Measurements from ENCODE around the gene GOLGA6L4. TPM values are rescaled to one million over a fixed set of nuclear protein-coding genes. Genes with fewer than 3 reads are reported as not detected.
A peak's percentile ranks its signal among the peaks of the same experiment; 100 is the strongest.
"Not testable (repeated sequence)": the region's sequence is repeated elsewhere in the genome, so short reads cannot be mapped to it uniquely, and the experiment has no call there.

Gene GOLGA6L4, protein sequence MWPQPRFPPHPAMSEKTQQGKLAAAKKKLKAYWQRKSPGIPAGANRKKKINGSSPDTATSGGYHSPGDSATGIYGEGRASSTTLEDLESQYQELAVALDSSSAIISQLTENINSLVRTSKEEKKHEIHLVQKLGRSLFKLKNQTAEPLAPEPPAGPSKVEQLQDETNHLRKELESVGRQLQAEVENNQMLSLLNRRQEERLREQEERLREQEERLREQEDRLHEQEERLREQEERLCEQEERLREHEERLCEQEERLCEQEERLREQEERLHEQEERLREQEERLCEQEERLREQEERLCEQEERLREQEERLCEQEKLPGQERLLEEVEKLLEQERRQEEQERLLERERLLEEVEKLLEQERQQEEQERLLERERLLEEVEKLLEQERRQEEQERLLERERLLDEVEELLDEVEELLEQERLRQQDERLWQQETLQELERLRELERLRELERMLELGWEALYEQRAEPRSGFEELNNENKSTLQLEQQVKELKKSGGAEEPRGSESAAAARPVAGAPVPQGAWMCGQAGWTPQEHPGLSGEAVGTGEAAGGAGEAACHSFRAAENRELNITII
- 1 to 10 TPM in 2 of 6 experiments, under 1 TPM in 4; 0.55 to 1.3 (median 0.86) TPM for total RNA-seq (2021; fragmentation: NEBNext Ultra II Directional; extraction: Animal tissue kit (Norgen Biotek cat#: 25700))
- long read RNA-seq, result 0 reads

DNA sequence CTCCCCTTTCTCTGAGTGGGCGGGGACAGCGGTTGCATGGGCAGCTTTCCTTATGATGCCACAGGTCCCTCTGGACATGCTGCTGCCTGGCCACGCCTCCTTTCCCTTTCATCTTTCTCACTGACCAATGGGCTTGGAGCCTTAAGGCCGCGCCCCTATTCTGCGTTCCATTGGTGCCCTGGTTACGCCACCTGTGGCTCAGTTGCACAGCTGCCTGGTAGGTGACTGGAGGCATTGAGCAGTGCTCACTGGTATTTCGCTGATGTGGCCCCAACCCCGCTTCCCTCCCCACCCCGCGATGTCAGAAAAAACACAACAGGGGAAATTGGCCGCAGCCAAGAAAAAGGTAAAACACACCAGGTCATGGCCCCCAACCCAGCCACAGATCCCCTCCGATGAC is at the start of gene GOLGA6L4:
GOLGA6L4 (plus strand) TSS at position 201 of the 400 bp plus-strand sequence; CDS start at position 263, 62 bp downstream.
- H3K36me3 Mint-ChIP-seq (ENCODE audit: low read depth); H3K4me1 Mint-ChIP-seq (ENCODE audit: low read depth); DNase-seq; H3K27me3 Mint-ChIP-seq (ENCODE audit: insufficient read depth); H3K4me3 Mint-ChIP-seq; H3K9me3 Mint-ChIP-seq; H3K27ac Mint-ChIP-seq: not testable (repeated sequence)

DNA sequence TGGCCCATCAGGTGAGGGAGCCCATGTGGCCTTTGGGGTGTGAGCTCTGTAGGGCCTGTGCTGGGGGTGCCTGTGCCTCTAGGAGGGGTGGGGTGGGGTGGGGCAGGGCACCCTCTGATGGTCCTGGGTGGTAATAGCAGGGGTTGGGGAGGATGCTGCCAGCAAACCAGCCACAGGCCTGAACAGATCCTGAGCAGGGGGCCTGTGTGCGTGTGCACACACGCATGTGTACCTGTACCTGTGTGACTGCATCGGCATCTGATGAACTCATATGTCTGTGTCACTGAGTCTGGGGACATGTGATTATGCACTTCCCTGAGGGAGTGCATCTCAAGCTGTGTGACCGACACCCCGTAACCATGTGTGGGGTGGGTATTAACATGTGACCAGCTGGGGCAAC is 42.6 kb upstream of the GOLGA6L4 start:
- not testable (repeated sequence) for H3K27me3 Mint-ChIP-seq (ENCODE audit: insufficient read depth); H3K4me3 Mint-ChIP-seq; H3K27ac Mint-ChIP-seq; DNase-seq; H3K4me1 Mint-ChIP-seq (ENCODE audit: low read depth); H3K9me3 Mint-ChIP-seq; H3K36me3 Mint-ChIP-seq (ENCODE audit: low read depth)

DNA sequence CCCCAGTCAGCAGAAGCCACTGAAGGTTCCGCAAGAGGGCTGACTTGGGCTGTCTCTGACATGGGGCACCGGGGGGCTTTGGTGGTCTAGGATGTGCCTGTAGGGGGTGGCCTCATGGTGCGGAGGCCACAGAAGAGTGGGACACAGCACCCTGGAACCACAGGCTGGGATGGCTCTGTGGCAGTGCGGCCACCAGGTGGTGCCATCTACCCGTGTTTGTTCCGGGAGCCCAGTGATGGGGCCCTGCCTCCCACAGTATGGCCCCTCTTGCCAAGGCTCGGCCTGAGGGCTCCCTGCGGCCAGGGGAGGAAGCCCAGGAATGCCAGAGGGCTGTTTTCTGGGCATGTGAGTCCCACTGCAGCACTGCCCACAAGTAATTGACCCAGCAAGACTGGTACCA is 40.0 kb upstream of the GOLGA6L4 start:
- not testable (repeated sequence) for H3K4me1 Mint-ChIP-seq (ENCODE audit: low read depth); H3K27me3 Mint-ChIP-seq (ENCODE audit: insufficient read depth); H3K36me3 Mint-ChIP-seq (ENCODE audit: low read depth); DNase-seq; H3K27ac Mint-ChIP-seq; H3K4me3 Mint-ChIP-seq; H3K9me3 Mint-ChIP-seq

DNA sequence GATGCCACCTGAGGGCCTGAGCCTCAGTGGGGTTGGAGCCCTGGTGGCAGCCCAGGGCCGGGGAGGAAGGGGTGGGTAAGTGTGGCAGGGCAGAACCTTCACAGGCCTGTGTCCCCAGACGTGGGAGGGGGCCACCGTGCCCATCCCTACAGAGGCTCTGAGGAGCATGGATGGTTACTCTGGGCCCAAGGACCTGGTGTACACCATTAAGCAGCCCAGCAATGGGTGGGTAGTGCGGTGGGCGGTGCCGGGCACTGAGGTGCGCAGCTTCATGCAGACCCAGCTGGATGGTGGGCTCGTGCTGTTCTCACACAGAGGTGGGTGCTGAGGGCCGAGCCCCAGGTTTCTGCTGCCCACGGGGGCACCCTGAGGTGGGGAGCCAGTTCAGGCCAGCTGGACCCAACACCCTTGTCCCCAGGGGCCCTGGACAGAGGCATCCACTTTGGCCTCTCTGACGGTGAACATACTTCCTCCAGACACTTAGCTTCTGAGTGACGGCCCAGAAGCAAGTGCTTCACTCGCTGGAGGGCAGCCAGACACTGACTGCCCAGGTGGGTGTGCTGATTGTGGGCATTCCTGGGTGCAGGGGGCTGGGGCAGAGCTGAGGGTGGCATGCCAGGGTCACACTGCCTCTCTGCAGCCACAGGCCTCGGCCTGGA is 38.9 kb upstream of the GOLGA6L4 start:
- not testable (repeated sequence) for H3K9me3 Mint-ChIP-seq; H3K27ac Mint-ChIP-seq; H3K4me3 Mint-ChIP-seq; H3K27me3 Mint-ChIP-seq (ENCODE audit: insufficient read depth); H3K4me1 Mint-ChIP-seq (ENCODE audit: low read depth); H3K36me3 Mint-ChIP-seq (ENCODE audit: low read depth); DNase-seq

DNA sequence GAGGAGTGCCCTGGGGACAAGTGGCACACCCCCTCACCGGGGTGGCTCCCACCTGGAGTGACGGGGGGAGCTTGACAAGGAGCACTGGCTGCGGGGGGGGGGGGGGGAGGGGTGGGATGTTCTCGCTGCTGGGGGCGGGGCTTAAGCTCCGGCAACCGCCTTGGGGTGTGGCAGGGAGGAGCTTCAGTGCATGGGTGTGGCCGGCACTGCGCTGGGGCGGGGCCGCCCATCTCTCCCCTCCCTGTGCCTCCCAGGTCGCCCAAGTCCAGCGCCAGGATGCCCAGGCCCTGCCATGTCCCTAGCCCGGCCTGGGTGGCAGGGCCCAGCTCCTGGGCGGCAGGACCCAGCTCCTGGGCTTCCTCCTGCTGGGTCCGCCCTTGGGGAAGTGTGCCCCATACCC is 35.7 kb upstream of the GOLGA6L4 start:
- DNase-seq; H3K36me3 Mint-ChIP-seq (ENCODE audit: low read depth); H3K4me1 Mint-ChIP-seq (ENCODE audit: low read depth); H3K9me3 Mint-ChIP-seq; H3K27ac Mint-ChIP-seq; H3K4me3 Mint-ChIP-seq; H3K27me3 Mint-ChIP-seq (ENCODE audit: insufficient read depth): not testable (repeated sequence)

DNA sequence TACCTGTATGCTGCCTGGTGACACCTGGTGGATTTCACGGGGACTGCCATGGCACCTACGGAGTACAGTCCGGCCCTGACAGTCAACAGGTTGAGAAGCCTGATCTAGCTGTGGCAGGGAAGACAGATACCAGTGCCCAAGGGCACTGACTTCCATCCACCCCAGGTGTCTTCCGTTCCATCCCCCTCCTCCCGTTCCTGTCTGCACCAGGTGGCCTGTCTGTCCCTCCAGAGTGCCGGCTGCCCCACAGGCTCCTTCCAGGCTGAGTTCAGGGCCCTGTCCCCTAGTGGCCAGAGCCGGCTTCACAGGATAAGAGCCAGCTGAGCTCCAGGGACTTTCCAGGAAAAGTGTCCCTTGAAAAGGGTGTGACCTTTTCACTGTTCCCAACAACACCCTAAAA is 10.9 kb downstream of the GOLGA6L4 start:
- not testable (repeated sequence) for H3K4me1 Mint-ChIP-seq (ENCODE audit: low read depth); H3K36me3 Mint-ChIP-seq (ENCODE audit: low read depth)

More for the DNA sequence above, 10.9 kb downstream of the GOLGA6L4 start:
- TF ChIP-seq, protein P1, sequence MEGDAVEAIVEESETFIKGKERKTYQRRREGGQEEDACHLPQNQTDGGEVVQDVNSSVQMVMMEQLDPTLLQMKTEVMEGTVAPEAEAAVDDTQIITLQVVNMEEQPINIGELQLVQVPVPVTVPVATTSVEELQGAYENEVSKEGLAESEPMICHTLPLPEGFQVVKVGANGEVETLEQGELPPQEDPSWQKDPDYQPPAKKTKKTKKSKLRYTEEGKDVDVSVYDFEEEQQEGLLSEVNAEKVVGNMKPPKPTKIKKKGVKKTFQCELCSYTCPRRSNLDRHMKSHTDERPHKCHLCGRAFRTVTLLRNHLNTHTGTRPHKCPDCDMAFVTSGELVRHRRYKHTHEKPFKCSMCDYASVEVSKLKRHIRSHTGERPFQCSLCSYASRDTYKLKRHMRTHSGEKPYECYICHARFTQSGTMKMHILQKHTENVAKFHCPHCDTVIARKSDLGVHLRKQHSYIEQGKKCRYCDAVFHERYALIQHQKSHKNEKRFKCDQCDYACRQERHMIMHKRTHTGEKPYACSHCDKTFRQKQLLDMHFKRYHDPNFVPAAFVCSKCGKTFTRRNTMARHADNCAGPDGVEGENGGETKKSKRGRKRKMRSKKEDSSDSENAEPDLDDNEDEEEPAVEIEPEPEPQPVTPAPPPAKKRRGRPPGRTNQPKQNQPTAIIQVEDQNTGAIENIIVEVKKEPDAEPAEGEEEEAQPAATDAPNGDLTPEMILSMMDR (IDR thresholded peaks at IDR 0.05), result peak; percentile 42
- H3K27me3 Mint-ChIP-seq (ENCODE audit: insufficient read depth); H3K9me3 Mint-ChIP-seq; H3K27ac Mint-ChIP-seq; DNase-seq; H3K4me3 Mint-ChIP-seq: not testable (repeated sequence)
